NCI-H82 treated with DMSO at 0.1 percent for 48 hours (cell line): Measurements from ENCODE around the gene ANKMY1.
"Not testable (repeated sequence)": the region's sequence is repeated elsewhere in the genome, so short reads cannot be mapped to it uniquely, and the experiment has no call there.

ENCODE experiments used
- DNase-seq: peaks from one replicate; lab custom pipeline; 2025; ENCODE audit not compliant: unreplicated experiment; lab: John Stamatoyannopoulos, UW

ANKMY1 gene

DNA sequence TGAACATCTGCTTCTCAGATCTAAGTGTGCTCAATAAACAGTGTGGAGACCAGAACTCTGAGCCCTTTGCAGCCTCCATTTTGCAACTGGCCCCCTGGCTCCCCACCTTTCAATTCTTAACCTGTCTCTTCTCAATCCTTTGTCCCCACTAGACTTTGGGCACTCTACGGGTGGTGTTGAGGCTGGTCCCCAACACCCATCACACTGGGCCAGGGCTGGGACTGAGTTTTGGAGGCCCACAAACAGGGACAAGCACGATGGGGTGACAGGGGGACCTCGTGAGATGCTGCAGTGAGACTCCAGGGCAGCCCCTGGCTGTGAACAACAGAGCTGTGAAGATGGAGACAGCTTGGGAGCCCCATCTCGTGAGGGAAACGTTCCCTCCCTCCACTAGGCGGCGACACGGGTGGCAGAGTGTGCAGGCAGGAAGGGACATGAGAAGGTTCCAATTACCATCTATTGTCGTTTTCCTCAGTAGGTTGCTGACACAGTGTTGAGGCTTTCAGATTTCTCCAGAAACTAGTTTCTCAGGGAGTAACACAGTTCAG, 1.2 kb downstream of the ANKMY1 start:
- no peak for DNase-seq

- no peak for DNase-seq
Observed at GRCh38 chr2:240555541-240556250, 2.1 kb downstream of the ANKMY1 start.

DNA sequence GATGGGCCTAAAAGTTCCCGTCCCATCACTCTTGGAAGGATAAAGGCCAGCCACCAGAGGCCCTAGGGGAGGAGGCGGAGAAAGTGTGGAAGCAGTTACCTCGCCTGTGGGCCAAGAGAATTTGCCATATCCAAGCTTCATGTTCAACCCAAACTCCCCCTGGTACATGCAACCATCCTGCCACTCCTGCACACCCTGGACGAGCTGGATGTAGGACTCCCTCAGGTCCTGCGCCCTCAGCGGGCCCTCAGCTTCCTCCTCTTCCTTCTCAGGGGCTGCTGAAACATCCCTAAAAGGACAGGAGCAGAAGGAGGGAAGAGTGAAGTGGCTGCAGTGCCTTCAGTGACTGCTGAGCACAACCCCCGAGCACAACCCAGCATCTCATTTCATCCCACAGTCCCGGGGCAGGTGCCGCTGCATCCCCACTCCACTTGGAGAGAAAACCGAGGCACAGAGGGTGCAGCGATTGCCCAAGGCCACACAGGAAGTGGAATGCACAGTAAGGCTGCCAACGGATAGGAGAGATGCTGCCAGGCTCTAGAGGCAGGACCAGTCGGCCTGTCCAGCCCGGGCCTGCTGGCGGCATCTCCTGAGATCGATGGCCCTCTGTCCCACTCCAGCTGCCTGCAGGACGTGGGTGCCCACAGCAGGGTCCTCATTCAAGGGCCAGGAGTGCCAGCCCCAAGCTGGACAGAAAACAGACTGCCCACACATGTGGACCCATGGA, 2.9 kb downstream of the ANKMY1 start:
- no peak for DNase-seq

DNA sequence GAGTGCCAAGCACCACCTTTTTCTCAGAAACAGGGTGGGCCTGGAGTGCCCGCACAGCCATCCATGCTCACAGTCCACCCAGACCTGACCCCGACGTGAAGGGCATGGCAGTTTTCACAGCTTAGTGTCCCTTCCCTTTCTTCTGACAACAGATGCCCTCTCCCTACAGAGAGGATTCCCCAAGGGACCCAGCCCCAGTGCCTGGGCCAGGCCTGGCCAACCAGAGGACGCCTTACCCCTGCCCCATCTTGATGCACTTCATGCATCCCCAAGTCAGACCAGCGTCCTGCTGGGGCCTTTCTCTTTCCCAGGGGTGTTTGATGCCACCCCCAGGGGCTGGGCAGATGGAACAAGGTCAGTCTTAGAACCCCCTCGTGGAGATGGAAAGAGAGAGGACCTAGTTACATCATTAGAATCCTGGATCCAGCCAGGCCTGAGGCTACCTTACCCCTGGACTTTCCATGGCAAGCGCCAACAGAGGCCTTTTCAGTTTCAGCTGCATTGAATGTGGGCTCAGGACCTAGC, 3.8 kb downstream of the ANKMY1 start:
- no peak for DNase-seq

DNA sequence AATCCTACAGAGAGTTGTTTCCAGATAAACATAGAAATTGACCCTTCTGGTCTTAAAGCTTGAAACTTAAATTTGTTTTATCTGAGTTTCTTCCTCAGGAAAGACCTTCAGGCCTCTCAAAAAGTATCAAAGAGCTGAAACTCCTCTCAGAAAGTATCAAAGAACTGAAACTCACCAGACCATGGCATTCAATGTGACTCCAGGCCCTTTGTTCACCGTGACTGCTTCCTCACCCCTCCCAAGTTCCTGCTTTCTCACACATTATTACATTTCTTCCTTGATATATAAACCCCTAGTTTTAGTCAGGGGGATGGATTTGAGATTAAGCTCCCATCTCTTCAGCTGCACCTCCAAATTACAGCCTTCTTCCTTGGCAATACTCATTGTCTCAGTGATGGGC, 6.0 kb downstream of the ANKMY1 start:
- DNase-seq: no peak

GRCh38 chr2:240551288-240551687, 6.5 kb downstream of the ANKMY1 start:
- DNase-seq: no peak

GRCh38 chr2:240539906-240540305, 17.9 kb downstream of the ANKMY1 start:
- DNase-seq: no peak

DNA sequence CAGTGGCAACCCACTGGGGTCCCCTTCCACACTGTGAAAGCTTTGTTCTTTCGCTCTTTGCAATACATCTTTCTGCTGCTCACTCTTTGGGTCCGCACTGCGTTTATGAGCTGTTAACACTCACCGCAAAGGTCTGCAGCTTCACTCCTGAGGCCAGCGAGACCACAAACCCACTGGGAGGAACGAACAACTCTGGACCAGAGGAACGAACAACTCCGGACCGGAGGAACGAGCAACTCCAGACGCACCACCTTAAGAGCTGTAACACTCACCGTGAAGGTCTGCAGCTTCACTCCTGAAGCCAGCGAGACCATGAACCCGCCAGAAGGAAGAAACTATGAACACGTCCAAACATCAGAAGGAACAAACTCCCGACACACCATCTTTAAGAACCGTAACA, 18.7 kb downstream of the ANKMY1 start:
- DNase-seq: not testable (repeated sequence)

DNA sequence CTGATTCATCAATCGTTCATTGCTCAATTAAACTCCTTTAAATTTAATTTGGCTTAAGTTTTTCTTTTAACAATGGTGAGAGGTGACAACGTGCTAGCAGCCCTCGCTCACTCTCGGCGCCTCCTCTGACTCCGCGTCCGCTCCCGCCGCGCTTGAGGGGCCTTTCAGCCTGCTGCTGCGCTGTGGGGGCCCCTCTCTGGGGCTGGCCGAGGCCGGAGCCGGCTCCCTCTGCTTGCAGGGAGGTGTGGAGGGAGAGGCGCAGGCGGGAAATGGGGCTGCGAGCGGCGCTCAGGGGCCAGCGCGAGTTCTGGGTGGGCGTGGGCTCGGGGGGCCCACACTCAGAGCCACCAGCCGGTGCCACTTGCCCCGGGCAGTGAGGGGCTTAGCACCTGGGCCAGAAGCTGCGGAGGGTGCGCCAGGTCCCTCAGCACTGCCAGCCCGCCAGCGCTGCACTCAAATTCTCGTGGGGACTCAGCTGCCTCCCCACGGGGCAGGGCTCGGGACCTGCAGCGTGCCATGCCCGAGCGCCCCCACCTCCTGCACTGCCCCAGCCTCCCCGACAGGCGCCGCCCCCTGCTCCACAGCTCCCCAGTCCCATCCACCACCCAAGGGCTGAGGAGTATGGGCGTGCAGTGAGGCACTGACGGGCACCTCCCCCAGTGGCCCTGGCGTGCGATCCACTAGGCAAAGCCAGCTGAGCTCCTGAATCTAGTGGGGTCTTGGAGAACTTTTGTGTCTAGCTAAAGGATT, 19.6 kb downstream of the ANKMY1 start:
- no peak for DNase-seq

DNA sequence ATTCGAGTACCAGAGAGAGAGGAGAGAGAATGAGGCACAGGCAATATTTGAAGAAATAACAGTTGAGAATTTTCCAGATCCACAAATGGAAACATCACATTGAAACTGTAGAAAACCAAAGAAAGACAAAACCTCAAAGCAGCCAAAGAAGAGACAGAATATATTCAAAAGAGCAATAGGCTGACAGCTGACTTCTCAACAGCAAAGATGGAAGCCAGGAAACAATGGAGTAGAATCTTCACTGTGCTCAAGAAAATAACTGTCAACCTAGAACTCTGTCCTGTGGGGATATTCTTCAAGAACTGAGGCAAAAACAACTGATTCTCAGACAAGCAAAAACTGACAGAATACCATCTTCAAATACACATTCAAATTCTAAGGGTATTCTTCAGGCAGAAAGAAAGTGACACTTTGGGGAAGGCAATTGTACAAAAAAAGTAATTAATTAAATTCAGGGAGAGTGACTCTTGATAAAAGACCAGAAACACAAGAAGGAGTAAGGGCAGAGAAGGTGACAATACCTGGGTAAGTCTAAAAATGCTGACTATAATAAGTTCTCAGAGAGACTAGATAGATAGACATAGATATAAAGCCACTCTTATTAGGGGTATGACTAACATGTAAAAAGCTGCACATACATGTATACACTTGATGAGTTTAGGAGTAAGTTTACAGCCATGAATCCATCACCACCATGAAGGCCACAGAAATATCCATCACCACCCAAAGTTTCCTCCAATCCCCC, 25.6 kb downstream of the ANKMY1 start:
- DNase-seq: no peak

- no peak for DNase-seq
Observed at GRCh38 chr2:240531038-240531437, 26.8 kb downstream of the ANKMY1 start.

GRCh38 chr2:240530181-240530580, 27.6 kb downstream of the ANKMY1 start:
- DNase-seq: no peak

GRCh38 chr2:240529344-240529999, 28.3 kb downstream of the ANKMY1 start:
- no peak for DNase-seq

GRCh38 chr2:240528406-240529040, 29.3 kb downstream of the ANKMY1 start:
- no peak for DNase-seq

DNA sequence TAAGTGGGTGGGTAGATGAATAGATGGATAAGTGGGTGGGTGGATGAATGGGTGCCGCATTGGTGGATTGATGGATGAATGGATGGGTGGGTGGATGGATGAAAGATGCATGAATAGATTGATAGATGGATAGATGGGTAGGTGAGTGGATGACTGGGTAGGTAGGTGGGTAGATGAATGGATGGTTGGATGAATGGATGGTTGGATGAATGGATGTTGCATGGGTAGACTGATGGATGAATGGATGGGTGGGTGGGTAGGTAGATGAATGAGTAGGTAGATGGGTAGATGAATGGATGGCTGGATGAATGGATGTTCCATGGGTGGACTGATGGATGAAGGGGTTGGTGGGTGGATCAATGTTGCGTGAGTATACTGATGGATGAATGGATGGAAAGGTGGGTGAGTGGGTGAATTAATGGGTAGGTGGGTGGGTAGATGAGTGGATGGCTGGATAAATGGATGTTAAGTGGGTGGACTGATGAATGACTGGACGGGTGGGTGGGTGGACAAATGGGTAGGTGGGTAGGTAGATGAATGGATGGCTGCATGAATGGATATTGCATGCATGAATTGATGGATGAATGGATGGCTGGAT, 30.5 kb downstream of the ANKMY1 start:
- DNase-seq: no peak

GRCh38 chr2:240526521-240526920, 31.3 kb downstream of the ANKMY1 start:
- no peak for DNase-seq

DNA sequence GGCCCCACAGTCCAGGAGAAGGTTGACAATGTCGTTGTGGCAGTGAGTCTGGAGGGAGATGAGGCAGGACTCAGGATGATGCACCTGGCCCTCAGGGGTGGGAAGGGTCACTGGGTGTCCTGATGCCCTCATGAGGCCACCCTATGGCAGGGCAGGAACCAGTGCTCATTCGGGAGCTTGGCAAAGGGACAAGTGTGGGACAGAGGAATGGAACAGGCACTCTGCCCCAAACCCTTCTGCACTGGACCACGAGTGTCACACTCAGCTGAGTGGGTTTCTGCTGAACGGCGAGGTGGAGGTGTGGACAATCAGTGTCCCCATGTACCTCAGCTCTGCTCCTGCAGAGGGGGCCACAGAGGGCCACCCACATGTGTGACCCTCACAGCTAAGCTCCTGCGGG, 32.0 kb downstream of the ANKMY1 start:
- DNase-seq: no peak

DNA sequence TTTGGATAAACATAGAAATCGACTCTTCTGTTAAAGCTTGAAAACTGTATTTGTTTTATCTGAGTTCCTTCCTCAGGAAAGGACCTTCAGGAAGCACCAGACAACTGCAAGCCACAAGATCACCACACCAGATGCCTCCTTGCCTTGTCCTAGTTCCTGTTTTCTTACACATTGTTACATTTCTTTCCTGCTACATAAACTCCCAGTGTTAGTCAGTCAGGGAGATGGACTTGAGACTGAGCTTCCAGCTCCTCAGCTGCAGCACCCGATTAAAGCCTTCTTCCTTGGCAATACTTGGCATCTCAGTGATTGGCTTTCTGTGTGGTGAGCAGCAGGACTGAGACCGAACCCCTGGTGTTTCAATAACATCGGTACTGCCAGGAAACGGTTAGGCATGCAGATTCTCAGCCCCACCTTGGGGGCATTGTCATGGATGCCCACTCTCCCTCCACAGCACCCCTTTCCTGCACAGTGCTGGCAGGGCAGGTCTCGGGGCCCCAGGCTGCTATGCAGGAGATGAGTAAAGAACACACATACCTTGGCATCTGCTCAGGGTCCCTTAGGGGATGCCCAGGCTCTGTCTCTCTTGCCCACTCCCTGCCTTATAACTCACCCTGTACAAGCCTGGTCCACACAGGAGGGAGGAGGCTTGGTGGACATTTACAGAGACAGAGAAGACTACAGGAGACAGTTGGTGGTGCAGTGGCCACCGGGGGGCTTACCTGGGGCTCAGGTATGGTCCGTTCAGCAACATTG, 32.6 kb downstream of the ANKMY1 start:
- no peak for DNase-seq
